HG02943 (cell line): ENCODE data around the gene DOC2B.

Experiments used
- ATAC-seq: cut with Tn5 transposase; IDR thresholded peaks from one replicate; pipeline ENCODE4 v1.9.1; 2021; ENCODE audit warnings: mild to moderate bottlenecking, low read depth, moderate library complexity; ENCODE audit not compliant: unreplicated experiment

The DOC2B gene

GRCh38 chr17:164303-165235 is 16.9 kb downstream of the DOC2B start:
- no peak for ATAC-seq

- ATAC-seq = no peak
Observed at GRCh38 chr17:163514-164098, 17.8 kb downstream of the DOC2B start.

GRCh38 chr17:162689-163088 is 18.8 kb downstream of the DOC2B start:
- no peak for ATAC-seq

GRCh38 chr17:161481-161880 is 20.0 kb downstream of the DOC2B start:
- ATAC-seq = no peak

- no peak for ATAC-seq
Observed at GRCh38 chr17:160336-160735, 21.1 kb downstream of the DOC2B start.

- ATAC-seq = no peak
Observed at GRCh38 chr17:159609-160008, 21.8 kb downstream of the DOC2B start.

- no peak for ATAC-seq
Observed at GRCh38 chr17:158379-158778, 23.1 kb downstream of the DOC2B start.

- ATAC-seq = no peak
Observed at GRCh38 chr17:157901-158300, 23.5 kb downstream of the DOC2B start.

- ATAC-seq = no peak
Observed at GRCh38 chr17:156946-157345, 24.5 kb downstream of the DOC2B start.

GRCh38 chr17:156094-156621 is 25.3 kb downstream of the DOC2B start:
- ATAC-seq = no peak

- no peak for ATAC-seq
Observed at GRCh38 chr17:155576-155975, 25.9 kb downstream of the DOC2B start.

- ATAC-seq = no peak
Observed at GRCh38 chr17:153851-154250, 27.6 kb downstream of the DOC2B start.

GRCh38 chr17:152860-153420 is 28.5 kb downstream of the DOC2B start:
- no peak for ATAC-seq

- ATAC-seq = no peak
Observed at GRCh38 chr17:151886-152859, 29.3 kb downstream of the DOC2B start.

- no peak for ATAC-seq
Observed at GRCh38 chr17:151004-151403, 30.4 kb downstream of the DOC2B start.

- no peak for ATAC-seq
Observed at GRCh38 chr17:149897-150584, 31.4 kb downstream of the DOC2B start.

- ATAC-seq = no peak
Observed at GRCh38 chr17:149231-149630, 32.2 kb downstream of the DOC2B start.

GRCh38 chr17:148757-149156 is 32.7 kb downstream of the DOC2B start:
- no peak for ATAC-seq

GRCh38 chr17:147796-148740 is 33.4 kb downstream of the DOC2B start:
- no peak for ATAC-seq
